ENCODE results near the gene ITPK1.

Gene ITPK1

DNA sequence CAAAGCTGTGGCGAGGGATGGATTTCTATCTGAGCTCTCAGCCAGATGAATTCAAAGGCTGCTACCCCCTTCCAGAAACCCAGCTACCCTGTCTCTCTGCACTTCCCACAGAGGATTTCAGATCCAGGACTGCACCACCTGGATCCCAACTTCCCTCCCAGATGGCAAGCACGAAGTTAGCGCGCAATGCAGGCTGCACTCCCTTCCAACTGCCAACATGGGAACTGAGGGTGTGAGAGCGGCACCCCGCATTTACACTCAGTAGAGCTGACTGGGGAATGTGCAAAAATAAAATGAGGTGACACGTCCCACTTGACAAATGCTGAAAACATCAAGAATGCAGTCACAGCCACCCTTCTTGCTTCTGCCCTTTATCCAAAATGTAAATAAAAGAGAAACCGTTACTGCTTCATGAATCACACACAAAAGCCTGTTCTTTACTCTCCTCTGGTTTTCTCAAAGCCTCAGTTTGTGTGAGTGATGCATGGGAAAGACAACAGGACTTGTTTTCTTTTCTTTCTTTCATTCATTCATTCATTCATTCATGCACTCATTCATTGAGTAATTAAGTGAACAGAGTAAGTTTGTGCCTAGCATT lies 85.7 kb downstream of the ITPK1 start:
- no peak for DNase-seq (ENCODE audit: low read depth in 1 of 2, low spot score in 1 of 2)

DNA sequence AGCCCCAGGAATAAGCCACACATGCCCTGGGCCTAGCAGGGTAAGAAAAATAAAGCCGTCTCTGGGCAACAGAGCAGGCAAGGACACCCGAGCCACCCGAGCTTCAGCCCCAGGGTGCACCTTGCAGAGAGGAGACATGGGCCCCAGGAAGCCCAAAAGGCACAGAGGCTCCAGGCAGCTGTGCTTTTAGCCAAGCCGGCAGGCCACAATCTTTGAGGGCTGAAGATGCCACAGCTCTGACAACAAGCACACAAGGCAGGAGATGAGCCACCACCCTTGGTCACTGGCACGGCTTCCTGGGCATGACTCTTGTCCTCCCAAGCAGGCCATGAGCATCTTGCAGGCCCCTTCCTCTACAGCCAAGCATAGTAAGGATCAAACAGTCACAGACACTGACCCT lies 86.3 kb downstream of the ITPK1 start:
- DNase-seq (ENCODE audit: low read depth in 1 of 2, low spot score in 1 of 2): no peak

DNA sequence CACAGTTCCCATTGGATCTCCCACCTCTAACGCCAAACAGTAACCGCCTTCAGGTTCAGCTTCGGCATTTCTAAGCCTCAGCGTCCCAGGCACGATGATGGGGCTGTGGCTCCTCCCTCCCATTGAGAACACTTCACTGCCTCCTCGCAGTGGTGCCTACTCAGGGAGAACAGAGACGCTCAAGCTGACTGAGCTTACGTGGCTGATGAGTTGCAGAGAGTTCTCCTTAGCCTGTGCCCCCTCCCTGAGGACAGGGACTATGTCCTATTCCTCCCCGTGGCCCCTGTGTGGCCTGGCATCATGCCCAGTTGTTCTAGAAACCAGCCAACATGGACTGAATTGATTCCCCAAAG lies 87.0 kb downstream of the ITPK1 start:
- no peak for DNase-seq (ENCODE audit: low read depth in 1 of 2, low spot score in 1 of 2)

- no peak for DNase-seq (ENCODE audit: low read depth in 1 of 2, low spot score in 1 of 2)
These were observed 87.7 kb downstream of the ITPK1 start for GRCh38 chr14:93027810-93028723.

DNA sequence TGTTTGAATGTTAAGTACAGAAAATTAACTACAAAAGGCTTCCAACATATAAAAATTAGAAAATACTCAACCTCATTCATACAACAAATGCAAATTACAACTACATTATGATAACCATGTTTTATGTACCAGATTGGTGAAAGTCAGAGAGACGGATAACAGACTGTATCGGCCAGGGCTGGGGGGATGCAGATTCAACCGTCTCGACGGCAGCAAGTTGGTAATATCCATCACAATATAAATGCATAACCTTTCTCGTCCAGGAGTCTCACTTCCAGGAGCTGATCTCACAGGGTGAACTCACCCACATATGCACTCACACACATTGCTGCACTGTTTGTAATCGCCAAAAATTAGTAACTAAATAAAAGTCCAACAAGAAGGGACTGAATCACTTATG lies 89.4 kb downstream of the ITPK1 start:
- DNase-seq (ENCODE audit: low read depth in 1 of 2, low spot score in 1 of 2): no peak

DNA sequence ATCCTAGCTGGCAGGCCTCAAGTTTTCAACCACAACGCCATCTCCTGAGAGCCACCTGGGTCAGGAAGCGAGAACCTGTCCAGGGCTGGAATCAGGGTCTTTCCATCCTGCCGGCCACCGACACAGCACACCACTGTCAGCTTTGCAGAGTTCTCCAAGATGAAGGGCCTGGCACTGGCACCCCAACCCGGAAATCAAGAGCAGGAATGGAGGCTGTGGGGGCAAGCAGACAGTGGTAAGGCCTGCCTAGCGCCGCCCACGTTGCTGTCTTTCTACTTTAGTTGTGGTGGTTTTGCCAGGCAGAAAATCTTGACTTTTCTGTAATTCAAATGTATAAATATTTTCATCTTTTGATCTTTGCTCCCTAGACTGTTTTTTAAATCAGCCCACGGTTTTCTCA lies 90.7 kb downstream of the ITPK1 start:
- no peak for DNase-seq (ENCODE audit: low read depth in 1 of 2, low spot score in 1 of 2)

GRCh38 chr14:93024493-93024892 lies 91.2 kb downstream of the ITPK1 start:
- no peak for DNase-seq (ENCODE audit: low read depth in 1 of 2, low spot score in 1 of 2)

DNA sequence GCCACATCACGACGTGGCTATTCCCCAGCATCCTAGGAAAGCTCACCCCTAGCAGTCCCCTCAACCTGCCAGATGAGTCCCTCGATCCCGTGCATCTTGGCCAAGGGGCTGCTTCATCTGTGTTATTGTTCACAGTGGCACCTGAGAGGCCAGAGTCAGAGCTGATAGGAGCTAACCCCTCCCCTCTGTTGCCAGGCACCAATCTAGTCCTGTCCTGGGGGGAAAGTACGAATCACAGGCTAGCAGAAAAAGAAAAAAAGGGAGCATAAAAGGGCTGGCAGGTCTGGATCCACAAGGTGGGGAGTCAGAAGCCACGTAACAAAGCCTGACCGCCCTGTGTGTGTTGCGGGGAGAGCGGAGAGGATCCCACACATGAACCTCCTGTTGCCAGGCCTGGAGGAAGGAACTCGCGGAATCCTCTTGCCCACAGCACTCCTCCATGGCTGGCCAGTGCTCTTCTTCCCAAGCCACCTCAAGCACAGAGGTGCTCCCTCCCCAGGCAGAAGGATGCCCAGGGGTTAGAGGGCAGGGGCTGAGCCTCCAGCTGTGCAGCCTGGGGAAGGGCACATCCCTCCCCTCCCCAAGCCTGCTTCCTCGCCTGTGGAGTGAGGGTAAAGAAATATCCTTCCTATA lies 91.8 kb downstream of the ITPK1 start:
- no peak for DNase-seq (ENCODE audit: low read depth in 1 of 2, low spot score in 1 of 2)

- DNase-seq (ENCODE audit: low read depth in 1 of 2, low spot score in 1 of 2): no peak
These were observed 92.7 kb downstream of the ITPK1 start for GRCh38 chr14:93023039-93023438.

DNA sequence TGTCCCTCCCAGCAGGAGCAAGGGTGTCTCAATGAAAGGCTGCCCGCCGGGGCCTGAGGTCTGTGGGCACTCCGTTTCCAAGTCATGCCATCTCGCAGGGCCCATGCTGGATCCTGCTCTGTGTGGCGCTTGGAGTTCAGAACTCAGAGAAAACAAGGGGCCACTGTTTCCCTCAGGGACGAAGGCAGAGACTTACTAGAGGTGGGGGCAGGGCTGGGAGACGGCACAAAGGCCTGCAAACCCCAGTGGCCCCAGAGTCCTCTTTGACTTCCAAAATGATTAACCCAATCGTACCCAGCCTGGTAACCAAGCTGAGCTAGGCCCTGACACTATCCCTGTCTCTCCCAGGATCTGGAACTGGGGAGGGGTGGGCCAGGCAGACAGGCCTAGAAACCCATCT lies 95.8 kb downstream of the ITPK1 start:
- DNase-seq (ENCODE audit: low read depth in 1 of 2, low spot score in 1 of 2): no peak

GRCh38 chr14:93019367-93019843 lies 96.3 kb downstream of the ITPK1 start:
- no peak for DNase-seq (ENCODE audit: low read depth in 1 of 2, low spot score in 1 of 2)

GRCh38 chr14:93018366-93018765 lies 97.4 kb downstream of the ITPK1 start:
- DNase-seq (ENCODE audit: low read depth in 1 of 2, low spot score in 1 of 2): no peak

GRCh38 chr14:93017898-93018297 lies 97.8 kb downstream of the ITPK1 start:
- no peak for DNase-seq (ENCODE audit: low read depth in 1 of 2, low spot score in 1 of 2)

GRCh38 chr14:93017301-93017797 lies 98.4 kb downstream of the ITPK1 start:
- DNase-seq (ENCODE audit: low read depth in 1 of 2, low spot score in 1 of 2): no peak

DNA sequence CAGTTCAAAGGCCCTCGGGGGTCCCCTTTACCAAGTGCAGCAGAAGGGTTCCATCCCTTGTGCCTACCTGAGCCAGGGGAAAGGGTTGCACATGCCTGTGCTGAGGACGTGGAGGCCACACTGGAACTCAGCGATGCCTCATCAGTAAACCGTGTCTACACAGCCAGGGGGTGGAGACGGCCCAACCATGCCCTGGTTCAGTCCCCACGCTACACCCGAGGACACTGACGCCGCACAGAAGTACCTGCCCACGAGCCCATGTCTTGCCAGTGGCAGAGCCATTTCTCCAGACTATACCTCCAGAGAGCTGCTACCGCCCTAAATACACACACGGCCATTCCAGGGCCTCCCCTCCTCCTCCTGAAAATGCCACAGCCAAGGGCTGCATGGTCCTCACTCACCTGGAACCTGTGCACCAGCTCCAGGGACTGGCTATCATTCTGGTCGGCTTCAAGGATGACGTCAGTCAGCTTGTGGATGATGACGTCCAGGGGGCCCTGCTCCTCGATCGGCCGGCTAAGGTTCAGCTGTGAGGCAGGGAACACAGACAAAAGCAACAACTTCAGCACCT lies 99.4 kb downstream of the ITPK1 start:
- no peak for DNase-seq (ENCODE audit: low read depth in 1 of 2, low spot score in 1 of 2)

DNA sequence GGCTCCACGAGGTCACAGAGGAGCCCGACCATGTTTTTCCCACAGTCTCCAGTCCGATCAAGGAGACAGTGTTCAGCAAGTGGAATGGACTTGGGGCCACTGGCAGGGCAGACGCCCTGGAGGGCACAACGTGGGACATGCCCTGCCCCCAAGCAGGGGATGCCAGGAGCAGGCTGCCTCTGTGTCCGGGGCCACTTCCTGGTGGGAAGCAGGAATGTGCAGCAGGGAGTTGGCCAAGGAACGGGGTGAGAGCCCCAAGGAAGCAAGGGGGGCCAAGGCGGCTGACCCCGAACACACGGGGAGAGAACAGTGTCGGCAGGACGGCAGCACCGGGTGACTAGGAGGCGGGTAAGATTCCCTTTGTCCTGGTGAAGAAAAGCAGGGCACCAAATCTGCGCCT lies 100.2 kb downstream of the ITPK1 start:
- no peak for DNase-seq (ENCODE audit: low read depth in 1 of 2, low spot score in 1 of 2)

- DNase-seq (ENCODE audit: low read depth in 1 of 2, low spot score in 1 of 2): no peak
These were observed 100.7 kb downstream of the ITPK1 start for GRCh38 chr14:93015064-93015463.

DNA sequence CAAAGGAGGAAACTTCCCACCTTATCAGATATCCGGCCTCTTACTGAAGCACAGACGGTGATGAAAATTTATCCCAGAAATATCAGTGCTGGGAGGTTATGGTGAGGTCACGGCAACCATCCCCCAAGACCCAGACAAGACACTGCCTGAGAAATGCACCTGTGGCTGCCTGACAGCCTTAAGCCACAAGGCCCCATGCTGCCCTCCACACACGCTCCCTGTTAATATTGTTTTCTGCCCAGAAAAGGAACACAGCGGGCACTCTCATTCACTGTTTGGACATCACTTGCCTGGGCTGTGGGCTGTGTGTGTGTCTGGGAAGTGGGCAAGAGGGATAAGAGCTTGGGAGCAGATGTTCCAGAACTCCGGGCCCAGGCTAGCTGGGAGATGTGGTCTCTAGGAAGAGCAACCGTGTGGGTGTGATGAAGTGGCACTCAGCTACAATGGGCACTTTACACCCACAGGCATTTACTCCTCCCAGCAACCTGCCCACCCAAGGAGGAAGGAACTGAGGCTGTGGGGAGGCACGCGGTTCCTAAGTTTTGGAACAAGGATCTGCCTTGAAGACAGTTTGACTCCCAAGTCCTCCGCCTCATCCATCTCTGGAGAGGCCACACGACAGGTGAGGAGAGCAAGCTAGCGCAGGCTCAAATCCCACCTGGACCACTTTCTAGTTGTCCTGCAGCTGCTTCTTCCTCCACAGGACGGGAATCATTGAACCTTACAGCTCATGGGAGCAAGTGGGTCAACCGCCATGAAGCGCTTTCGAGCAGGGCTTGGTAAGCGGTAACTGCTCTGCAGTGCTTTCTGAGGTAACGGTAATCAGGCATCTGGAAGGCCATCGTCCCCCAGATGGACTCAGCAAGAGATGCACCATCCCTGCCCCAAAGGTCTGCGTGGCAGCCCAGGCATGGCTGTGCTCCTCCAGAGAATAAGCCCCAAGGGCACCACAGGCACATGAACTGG lies 101.4 kb downstream of the ITPK1 start:
- DNase-seq (ENCODE audit: low read depth in 1 of 2, low spot score in 1 of 2): no peak

- no peak for DNase-seq (ENCODE audit: low read depth in 1 of 2, low spot score in 1 of 2)
These were observed 102.6 kb downstream of the ITPK1 start for GRCh38 chr14:93012951-93013719.

DNA sequence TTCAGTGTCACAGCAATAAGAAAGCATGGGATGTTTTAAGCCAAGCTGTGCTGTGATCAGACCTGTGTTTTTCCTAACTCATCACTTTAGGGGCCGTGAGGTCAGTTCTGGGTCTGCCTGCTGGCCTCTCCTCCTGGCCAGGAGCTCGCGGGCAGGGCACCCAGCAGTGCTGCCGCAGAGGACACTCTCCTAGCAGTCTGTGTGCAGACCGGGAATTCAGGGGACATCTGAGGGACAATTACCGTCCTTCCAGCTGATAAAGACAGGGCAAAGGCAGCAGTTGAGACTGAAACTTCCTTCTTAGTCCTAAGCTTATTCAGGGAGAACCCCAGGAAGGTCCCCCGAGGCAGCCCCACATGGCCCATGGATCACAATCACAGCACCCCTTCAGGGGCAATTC lies 103.2 kb downstream of the ITPK1 start:
- no peak for DNase-seq (ENCODE audit: low read depth in 1 of 2, low spot score in 1 of 2)

Data from activated CD4-positive, alpha-beta T cell treated with anti-CD3 and anti-CD28 coated beads, Interleukin-2, amount 50 U/mL, for 24 hours (primary cell).